T-helper 1 cell treated with Interleukin-12 subunit alpha and Interleukin-12 subunit beta and Interleukin-4 antibody, amounts not matched to agents 30 ng/mL and 1 ng/mL, for 36 hours (primary cell): Measurements from ENCODE around the gene TGM2. TPM values are rescaled to one million over a fixed set of nuclear protein-coding genes. Genes with fewer than 3 reads are reported as not detected.

Source experiments
- intact Hi-C: fragments of 100-400 bp; cut with micrococcal nuclease; formaldehyde crosslinking; loops from one replicate; pipeline ENCODE4 v1.15.1; 2024
- total RNA-seq: library from RNA; stranded (reverse); gene quantifications from 2 replicates; pipeline ENCODE4 v1.2.3, GENCODE V29; 2022

The TGM2 gene
- total RNA-seq, 1 donor from 2014 or later, result 2.3 TPM

- intact Hi-C loops, result loop anchor here (10.0 kb wide), 1 partner anchor 55 kb away; no protein-coding TSS in a partner anchor
Observed at GRCh38 chr20:38199501-38200390, 34.7 kb upstream of the TGM2 start.

GRCh38 chr20:38198238-38198861 is 33.3 kb upstream of the TGM2 start:
- intact Hi-C loops, result loop anchor here (10.0 kb wide), 1 partner anchor 56 kb away; no protein-coding TSS in a partner anchor

GRCh38 chr20:38197619-38198018 is 32.5 kb upstream of the TGM2 start:
- intact Hi-C loops, result loop anchor here (10.0 kb wide), 1 partner anchor 57 kb away; no protein-coding TSS in a partner anchor

GRCh38 chr20:38197217-38197616 is 32.1 kb upstream of the TGM2 start:
- intact Hi-C loops, result loop anchor here (10.0 kb wide), 1 partner anchor 58 kb away; no protein-coding TSS in a partner anchor

GRCh38 chr20:38196592-38196991 is 31.5 kb upstream of the TGM2 start:
- intact Hi-C loops, result loop anchor here (10.0 kb wide), 1 partner anchor 58 kb away; no protein-coding TSS in a partner anchor

GRCh38 chr20:38196076-38196475 is 31.0 kb upstream of the TGM2 start:
- intact Hi-C loops, result loop anchor here (10.0 kb wide), 1 partner anchor 59 kb away; no protein-coding TSS in a partner anchor

- intact Hi-C loops, result loop anchor here (10.0 kb wide), 1 partner anchor 59 kb away; no protein-coding TSS in a partner anchor
Observed at GRCh38 chr20:38195521-38195920, 30.5 kb upstream of the TGM2 start.

GRCh38 chr20:38194971-38195504 is 30.0 kb upstream of the TGM2 start:
- intact Hi-C loops, result loop anchor here (10.0 kb wide), 1 partner anchor 60 kb away; no protein-coding TSS in a partner anchor

- intact Hi-C loops, result loop anchor here (10.0 kb wide), 1 partner anchor 61 kb away; no protein-coding TSS in a partner anchor
Observed at GRCh38 chr20:38193586-38194105, 28.6 kb upstream of the TGM2 start.

GRCh38 chr20:38192323-38192885 is 27.3 kb upstream of the TGM2 start:
- intact Hi-C loops, result loop anchor here (10.0 kb wide), 1 partner anchor 62 kb away; no protein-coding TSS in a partner anchor

GRCh38 chr20:38191654-38192053 is 26.6 kb upstream of the TGM2 start:
- intact Hi-C loops, result loop anchor here (10.0 kb wide), 1 partner anchor 63 kb away; no protein-coding TSS in a partner anchor

GRCh38 chr20:38190936-38191371 is 25.9 kb upstream of the TGM2 start:
- intact Hi-C loops, result loop anchor here (10.0 kb wide), 1 partner anchor 64 kb away; no protein-coding TSS in a partner anchor

GRCh38 chr20:38190166-38190565 is 25.1 kb upstream of the TGM2 start:
- intact Hi-C loops, result loop anchor here (10.0 kb wide), 1 partner anchor 65 kb away; no protein-coding TSS in a partner anchor

GRCh38 chr20:38187517-38187916 is 22.4 kb upstream of the TGM2 start:
- intact Hi-C loops, result no loop called here

- intact Hi-C loops, result no loop called here
Observed at GRCh38 chr20:38186788-38187221, 21.7 kb upstream of the TGM2 start.

GRCh38 chr20:38184101-38184500 is 19.0 kb upstream of the TGM2 start:
- intact Hi-C loops, result no loop called here

- intact Hi-C loops, result no loop called here
Observed at GRCh38 chr20:38181971-38182370, 16.9 kb upstream of the TGM2 start.

GRCh38 chr20:38181207-38181801 is 16.2 kb upstream of the TGM2 start:
- intact Hi-C loops, result no loop called here

GRCh38 chr20:38180781-38181180 is 15.7 kb upstream of the TGM2 start:
- intact Hi-C loops, result no loop called here

GRCh38 chr20:38179846-38180245 is 14.8 kb upstream of the TGM2 start:
- intact Hi-C loops, result no loop called here
